NCI-H2196 (cell line): ENCODE results near the gene C11orf91.
"Not testable (repeated sequence)": the region's sequence is repeated elsewhere in the genome, so short reads cannot be mapped to it uniquely, and the experiment has no call there.

Experiments used
- DNase-seq: peaks from one replicate; lab custom pipeline; 2025; ENCODE audit not compliant: unreplicated experiment; lab: John Stamatoyannopoulos, UW

Gene C11orf91

GRCh38 chr11:33722590-33723234 lies 22.1 kb upstream of the C11orf91 start:
- no peak for DNase-seq

- no peak for DNase-seq
Observed at GRCh38 chr11:33721984-33722383, 21.4 kb upstream of the C11orf91 start.

GRCh38 chr11:33721426-33721825 lies 20.8 kb upstream of the C11orf91 start:
- no peak for DNase-seq

GRCh38 chr11:33719587-33719986 lies 19.0 kb upstream of the C11orf91 start:
- DNase-seq, result no peak

- no peak for DNase-seq
Observed at GRCh38 chr11:33718440-33718839, 17.8 kb upstream of the C11orf91 start.

GRCh38 chr11:33716243-33716642 lies 15.6 kb upstream of the C11orf91 start:
- DNase-seq, result peak; percentile 10

- DNase-seq, result no peak
Observed at GRCh38 chr11:33713856-33714398, 13.3 kb upstream of the C11orf91 start.

- no peak for DNase-seq
Observed at GRCh38 chr11:33713151-33713855, 12.7 kb upstream of the C11orf91 start.

- DNase-seq, result no peak
Observed at GRCh38 chr11:33712436-33712835, 11.8 kb upstream of the C11orf91 start.

GRCh38 chr11:33709466-33709865 lies 8.8 kb upstream of the C11orf91 start:
- DNase-seq, result no peak

GRCh38 chr11:33708985-33709384 lies 8.4 kb upstream of the C11orf91 start:
- no peak for DNase-seq

- not testable (repeated sequence) for DNase-seq
Observed at GRCh38 chr11:33707831-33708230, 7.2 kb upstream of the C11orf91 start.

- DNase-seq, result no peak
Observed at GRCh38 chr11:33706966-33707365, 6.3 kb upstream of the C11orf91 start.

- DNase-seq, result no peak
Observed at GRCh38 chr11:33706546-33706945, 5.9 kb upstream of the C11orf91 start.

- DNase-seq, result no peak
Observed at GRCh38 chr11:33704240-33705002, 3.8 kb upstream of the C11orf91 start.

GRCh38 chr11:33703788-33704187 lies 3.2 kb upstream of the C11orf91 start:
- DNase-seq, result no peak

GRCh38 chr11:33703234-33703633 lies 2.6 kb upstream of the C11orf91 start:
- DNase-seq, result no peak

- DNase-seq, result peak; percentile 28
Observed at GRCh38 chr11:33701302-33702230, 940 bp upstream of the C11orf91 start.

GRCh38 chr11:33700063-33700501 lies 544 bp downstream of the C11orf91 start:
- DNase-seq, result no peak

GRCh38 chr11:33699515-33700062 lies 1.0 kb downstream of the C11orf91 start:
- DNase-seq, result no peak
